GM12801 (cell line): ENCODE measurements around the gene GPRIN1.
A peak's percentile ranks its signal among the peaks of the same experiment; 100 is the strongest.

Experiments used
- TF ChIP-seq, protein P1 (sequence below): IDR thresholded peaks from one replicate; pipeline ENCODE4 v1.5.1; 2011; ENCODE audit warnings: control low read depth; ENCODE audit not compliant: insufficient read length; ENCODE audit errors: extremely low read depth

The GPRIN1 gene

DNA sequence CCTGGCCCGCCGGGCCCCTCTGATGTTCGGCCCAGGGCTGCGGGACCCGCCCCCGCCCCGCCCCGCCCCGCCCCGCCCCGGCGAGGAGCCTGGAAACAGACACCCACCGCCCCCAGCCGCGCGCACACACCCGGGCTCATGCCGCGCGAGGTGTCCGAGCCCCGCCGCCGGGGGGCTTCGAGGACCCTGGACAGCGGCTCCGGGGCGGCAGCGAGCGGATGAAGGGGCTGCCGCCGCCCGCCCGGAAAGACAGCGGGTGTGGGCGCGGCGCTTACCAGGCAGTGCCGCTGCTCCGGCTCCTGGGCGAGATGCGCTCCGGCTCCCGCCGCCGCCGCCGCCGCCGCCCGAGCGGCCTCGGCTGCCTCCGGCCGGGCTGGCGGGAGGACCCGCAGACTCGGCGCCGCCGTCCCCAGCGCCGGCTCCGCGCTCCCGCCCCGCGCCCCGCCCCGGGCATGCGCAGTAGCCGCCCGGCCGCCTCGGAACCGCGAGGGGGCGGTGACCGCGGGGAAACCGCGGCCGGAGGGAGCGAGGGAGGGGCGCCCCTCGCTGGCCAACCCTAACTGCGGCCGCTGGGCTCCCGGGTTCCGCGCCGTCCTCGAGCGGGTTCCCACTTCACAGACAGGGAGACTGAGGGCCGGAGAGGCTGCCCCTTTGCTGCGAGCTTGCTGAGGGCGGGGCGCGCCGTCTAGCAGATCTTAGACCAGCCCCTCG, at the start of gene GPRIN1:
TSS of gene GPRIN1 (minus strand) at position 433 of the 711 bp plus-strand sequence. CDS start 10,322 bp downstream, outside the sequence.
- TF ChIP-seq, protein P1, sequence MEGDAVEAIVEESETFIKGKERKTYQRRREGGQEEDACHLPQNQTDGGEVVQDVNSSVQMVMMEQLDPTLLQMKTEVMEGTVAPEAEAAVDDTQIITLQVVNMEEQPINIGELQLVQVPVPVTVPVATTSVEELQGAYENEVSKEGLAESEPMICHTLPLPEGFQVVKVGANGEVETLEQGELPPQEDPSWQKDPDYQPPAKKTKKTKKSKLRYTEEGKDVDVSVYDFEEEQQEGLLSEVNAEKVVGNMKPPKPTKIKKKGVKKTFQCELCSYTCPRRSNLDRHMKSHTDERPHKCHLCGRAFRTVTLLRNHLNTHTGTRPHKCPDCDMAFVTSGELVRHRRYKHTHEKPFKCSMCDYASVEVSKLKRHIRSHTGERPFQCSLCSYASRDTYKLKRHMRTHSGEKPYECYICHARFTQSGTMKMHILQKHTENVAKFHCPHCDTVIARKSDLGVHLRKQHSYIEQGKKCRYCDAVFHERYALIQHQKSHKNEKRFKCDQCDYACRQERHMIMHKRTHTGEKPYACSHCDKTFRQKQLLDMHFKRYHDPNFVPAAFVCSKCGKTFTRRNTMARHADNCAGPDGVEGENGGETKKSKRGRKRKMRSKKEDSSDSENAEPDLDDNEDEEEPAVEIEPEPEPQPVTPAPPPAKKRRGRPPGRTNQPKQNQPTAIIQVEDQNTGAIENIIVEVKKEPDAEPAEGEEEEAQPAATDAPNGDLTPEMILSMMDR, result no peak

DNA sequence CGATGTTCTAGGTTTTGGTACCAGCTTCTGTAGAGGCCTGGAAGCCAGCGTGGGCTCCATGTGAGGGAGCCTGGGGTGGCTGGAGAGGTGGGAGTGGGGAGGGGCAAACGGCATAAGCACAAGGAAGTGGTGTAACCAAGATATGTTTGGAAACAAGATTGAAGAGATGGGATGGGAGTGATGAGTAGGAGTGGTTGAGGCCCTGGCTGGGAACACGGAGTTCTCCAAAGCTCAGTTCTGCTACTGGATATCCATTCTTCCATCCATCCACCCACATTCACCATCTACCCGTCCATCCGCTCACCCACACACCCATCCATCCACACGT, 49.5 kb upstream of the GPRIN1 start:
- TF ChIP-seq, protein P1, result no peak

DNA sequence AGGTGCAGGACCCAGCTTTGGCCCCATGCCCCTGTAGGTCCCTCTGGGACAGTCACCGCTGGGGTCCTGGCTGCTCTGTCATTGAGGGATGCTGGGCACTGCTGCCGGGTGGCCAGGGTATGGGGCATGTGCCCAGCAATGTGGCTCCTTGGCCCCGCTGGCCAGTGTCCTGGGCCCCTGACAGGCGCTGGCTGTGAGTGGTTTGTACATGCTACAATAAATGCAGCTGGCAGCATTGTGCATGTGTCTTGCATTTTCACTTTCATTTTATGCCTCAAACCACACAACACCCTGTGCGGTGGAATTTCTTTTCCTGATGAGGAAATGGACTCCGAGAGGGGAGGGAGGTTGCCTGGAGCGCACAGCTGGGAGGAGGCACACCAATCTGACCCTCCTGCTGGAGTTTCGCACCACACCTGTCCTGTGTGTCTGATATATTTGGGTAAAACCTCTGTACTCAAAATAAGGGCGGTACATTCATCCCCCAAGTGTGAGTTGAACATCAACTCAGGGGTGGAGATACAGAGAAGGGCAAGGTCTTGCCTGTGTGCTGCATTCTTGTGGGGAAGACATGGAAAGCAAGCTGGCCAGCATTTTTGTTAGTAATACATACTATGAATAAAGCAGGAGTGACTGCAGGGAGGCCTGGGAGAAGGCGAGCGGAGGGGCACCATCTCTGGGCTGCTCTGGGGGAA, 49.0 kb upstream of the GPRIN1 start:
- TF ChIP-seq, protein P1, result no peak

DNA sequence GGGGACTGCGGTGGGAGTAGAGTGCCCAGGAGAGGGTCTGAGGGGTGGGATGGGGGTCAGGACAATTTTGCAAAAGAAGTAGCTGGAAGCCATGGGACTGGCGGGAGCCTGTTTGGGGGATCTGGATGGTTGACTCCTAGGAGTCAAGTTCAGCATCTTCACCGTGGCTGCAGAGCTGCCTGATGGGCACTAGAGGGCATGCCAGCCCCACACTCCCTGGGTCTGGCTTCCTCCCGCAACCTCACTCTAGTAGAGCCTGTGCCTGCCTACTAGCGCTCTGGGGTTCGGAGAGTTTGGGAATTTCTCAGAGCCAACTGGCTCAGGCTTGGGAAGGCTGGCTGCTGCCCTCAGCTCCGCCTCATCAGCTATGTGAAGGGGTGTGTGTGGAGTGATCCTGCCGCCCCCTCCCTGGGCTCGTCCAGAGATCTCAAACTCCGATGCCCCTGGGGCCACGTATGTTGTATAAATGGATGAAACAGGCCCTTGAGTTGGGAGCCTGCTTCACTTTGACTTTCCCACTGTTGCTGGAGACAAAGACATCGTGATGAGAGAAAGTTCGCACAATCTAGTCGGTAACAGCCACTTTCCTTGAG, 48.1 kb upstream of the GPRIN1 start:
- TF ChIP-seq, protein P1, result peak; percentile 16

DNA sequence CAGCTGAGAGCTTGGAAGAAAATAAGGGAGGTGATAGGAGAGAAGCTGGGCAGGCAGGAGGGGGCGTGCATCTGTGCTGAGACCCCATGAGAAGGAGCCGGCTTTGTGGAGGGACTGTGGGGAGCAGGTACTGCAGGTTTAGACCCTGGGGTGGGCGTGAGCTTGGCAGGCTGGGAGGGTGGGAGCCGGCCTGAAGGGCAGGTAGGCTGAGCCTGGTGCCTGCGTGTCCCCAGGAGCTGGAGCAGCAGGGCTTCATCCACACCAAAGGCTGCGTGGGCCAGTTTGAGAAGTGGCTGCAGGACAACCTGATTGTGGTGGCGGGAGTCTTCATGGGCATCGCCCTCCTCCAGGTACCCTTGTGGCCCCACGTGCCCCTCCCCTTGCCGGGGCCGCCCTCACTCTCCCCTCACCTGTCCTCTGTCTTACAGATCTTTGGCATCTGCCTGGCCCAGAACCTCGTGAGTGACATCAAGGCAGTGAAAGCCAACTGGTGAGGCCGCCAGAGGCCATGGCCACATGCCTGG, 46.6 kb upstream of the GPRIN1 start:
- TF ChIP-seq, protein P1, result no peak

DNA sequence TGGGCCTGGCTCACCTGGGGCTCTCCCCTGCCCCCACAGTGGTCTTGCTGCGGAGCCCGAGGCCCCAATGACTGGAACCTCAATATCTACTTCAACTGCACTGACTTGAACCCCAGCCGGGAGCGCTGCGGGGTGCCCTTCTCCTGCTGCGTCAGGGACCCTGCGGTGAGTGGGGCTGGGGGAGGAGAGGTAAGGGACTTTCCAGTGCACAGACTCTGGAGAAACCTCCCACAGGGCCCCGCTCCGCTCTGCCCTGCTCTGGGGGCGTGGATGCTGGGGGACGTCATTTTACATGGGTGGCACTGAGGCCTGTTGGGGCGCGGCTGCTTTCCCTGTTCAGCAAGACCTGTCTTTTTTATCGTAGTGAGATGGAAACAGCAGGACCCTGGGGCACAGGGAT, 44.9 kb upstream of the GPRIN1 start:
- TF ChIP-seq, protein P1, result no peak

DNA sequence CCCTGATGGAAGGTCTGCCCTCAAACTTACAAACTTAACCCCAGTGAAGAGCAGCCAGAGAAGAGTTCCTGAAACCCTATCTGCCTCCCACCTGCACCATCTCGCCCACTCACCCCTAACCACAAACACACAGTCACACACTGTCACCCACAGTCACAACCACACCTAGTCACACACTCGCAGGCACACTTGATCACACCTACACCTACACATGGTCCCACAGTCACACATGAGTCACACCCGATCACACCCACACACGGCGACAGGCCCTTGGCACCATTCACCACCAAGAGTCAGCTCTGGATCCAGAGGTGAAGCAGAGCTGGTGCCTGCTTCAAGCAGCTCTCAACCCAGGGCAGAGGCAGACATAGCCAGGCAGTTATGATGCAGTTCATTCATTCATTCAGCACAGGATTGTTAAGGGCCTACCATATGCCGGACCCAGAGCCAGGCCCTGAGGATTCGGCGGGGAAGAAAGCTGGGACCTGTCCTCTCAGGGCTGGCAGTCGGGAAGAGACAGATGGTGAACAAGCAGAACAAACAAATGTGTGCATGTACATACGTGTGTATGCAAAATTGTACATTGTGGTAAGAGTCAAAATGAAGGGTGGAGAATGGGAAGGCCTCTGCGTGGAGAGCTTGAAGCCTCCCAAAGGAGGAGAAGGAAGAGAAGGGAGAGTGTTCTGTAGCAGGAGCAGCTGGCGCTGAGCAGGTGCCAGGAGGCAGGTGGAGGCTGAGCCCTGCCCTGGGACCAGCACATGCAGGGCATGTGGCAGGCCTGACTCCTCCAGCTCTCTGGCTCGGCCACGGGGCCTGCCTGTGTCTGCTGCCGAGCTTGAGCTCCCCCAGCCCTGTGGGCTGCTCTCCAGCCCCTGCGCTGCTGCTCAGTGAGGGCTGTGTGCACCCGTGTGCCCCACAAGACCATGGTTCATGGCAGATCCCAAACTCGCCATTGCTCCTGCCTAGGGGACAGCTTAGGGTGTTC, 43.7 kb upstream of the GPRIN1 start:
- TF ChIP-seq, protein P1, result no peak
